Kidney epithelial cell (primary cell): ENCODE results near the gene TBX1. TPM values are rescaled to one million over a fixed set of nuclear protein-coding genes. Genes with fewer than 3 reads are reported as not detected.

Source experiments
- DNase-seq: peaks from one replicate; pipeline ENCODE4 v3.0.0-alpha.2; 2010; ENCODE audit warnings: low read depth
- H3K27me3 ChIP-seq: 2 replicates; pipeline ENCODE4 v1.6.0; 2011; ENCODE audit warnings: low read length; ENCODE audit not compliant: control insufficient read depth, insufficient read depth
- H3K36me3 ChIP-seq: 2 replicates; pipeline ENCODE4 v1.5.1; 2011; ENCODE audit warnings: low read length; ENCODE audit not compliant: control insufficient read depth, insufficient read depth
- H3K4me3 ChIP-seq: 2 replicates; pipeline ENCODE4 v1.5.1; 2011; ENCODE audit warnings: low read depth, mild to moderate bottlenecking, control low read depth, low read length
- total RNA-seq: library from RNA; depleted of rRNA; stranded (reverse); fragments of >200 nt; gene quantifications from 2 replicates; pipeline ENCODE4 v1.2.3, GENCODE V29; 2015
- TF ChIP-seq, protein P1 (sequence below): IDR thresholded peaks from 2 replicates; pipeline ENCODE4 v1.5.1; 2011; ENCODE audit warnings: mild to moderate bottlenecking, moderate library complexity, low read length, control low read depth, inconsistent platforms; ENCODE audit not compliant: insufficient read depth, poor library complexity, severe bottlenecking

TBX1 gene
- total RNA-seq, 1 donor from 2014 or later = not detected

DNA sequence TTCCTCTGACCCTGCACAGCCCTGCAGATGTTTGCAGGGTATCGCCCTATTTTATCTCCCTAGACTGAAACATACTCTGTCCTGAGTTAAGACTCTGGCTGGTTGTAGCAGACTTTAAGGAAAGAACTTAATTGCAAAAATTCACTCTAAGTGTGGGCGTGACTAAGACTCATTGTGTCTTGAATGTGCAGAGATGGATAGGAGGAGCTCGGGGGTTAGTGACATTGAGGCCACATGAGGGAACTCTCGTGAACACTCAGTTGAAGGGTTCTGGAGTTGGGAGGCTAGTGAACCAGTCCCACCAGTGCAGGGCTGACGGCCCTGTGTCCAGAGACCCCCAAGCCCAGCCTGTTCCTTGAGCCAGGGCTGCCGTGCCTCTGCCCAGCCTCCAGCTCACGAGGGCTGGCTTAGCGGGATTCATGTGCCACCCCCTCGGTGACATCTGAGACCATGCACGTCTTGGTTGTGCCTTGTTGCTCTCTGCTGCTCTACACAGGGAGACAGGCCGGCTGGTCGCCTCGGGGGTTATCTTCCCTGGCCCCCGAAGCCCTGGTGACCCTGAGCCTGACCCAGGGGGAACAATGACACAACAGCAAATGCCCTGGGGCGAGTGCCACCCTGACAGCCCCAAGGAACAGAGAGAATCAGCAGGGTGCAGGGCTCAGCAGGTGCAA, 11.4 kb upstream of the TBX1 start:
- Histone ChIP-seq H3K36me3 (no peaks in the 10 kb centered on the region), H3K27me3 (peaks cover 64% of the 10 kb centered on the region), H3K4me3 (no peak overlapping the region)
- TF ChIP-seq, protein P1, sequence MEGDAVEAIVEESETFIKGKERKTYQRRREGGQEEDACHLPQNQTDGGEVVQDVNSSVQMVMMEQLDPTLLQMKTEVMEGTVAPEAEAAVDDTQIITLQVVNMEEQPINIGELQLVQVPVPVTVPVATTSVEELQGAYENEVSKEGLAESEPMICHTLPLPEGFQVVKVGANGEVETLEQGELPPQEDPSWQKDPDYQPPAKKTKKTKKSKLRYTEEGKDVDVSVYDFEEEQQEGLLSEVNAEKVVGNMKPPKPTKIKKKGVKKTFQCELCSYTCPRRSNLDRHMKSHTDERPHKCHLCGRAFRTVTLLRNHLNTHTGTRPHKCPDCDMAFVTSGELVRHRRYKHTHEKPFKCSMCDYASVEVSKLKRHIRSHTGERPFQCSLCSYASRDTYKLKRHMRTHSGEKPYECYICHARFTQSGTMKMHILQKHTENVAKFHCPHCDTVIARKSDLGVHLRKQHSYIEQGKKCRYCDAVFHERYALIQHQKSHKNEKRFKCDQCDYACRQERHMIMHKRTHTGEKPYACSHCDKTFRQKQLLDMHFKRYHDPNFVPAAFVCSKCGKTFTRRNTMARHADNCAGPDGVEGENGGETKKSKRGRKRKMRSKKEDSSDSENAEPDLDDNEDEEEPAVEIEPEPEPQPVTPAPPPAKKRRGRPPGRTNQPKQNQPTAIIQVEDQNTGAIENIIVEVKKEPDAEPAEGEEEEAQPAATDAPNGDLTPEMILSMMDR = no peak
- no peak for DNase-seq

DNA sequence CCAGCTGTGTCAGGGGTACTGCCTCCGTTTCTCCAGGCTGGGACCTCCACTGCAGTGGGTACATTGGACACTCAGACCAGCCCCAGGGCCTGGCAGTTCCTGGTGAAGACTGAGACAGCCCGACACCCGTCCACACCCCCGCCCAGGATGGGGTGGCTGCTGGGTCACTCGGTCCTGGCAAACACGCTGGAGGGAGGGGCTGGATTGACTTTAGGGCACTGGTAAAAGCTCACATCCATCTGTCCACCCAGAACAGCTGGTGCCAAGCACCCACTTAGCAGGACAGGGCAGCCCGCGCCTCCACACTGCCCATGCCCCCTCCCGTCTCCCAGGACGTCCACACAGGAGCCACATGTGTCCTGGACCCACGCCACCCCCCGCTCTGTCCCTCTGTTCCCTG, 10.7 kb upstream of the TBX1 start:
- DNase-seq = no peak
- H3K4me3 ChIP-seq = no peak overlapping the region
- TF ChIP-seq, protein P1 = no peak

DNA sequence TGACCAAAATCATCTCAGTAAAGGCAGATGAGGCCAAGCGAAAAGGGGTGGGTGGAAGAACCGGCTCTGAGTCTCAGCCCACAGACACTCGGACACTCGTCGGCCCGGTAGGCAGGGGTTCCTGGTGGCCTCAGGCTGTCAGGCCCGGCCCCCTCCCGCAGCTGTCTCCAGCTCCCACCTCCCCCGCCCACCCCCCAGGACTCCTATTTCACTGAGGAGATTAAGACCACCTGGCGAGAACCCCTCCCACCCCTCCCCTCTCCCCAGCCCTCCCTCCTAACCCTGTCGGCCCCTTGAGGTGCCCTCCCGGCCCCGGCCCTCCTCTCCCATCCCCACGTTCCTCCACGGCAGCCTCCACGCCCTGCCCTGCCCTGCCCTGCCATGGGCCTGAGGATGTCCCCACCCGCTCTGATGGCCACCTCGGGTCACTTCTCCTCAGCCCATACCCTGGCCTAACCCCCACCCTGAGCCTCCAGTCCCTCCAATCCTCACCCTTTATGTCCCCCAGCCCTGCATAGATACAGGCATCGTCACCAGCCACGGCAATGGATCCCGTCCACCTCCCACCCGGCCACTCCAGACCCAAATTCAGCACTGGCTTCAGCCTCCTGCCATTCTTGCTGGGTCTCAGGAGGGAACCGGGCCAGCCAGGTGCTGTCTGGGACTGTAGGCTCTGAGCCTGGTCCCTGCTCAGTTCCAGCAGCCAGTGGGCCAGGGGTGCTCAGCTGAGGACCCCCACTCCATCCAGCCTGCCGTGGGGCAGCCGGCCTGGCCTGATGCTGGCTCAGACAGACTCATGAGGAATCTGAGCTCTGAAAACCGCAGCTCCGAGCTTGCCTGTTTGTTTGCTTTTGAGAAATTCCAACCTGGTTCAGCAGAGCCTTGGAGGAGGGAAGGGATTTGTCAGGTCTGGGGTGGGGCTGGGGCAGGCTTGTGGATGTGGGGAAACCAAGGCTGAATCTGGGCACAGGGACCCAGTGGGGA, 9.8 kb upstream of the TBX1 start:
- peaks cover 80% of the 10 kb centered on the region for H3K27me3 ChIP-seq
- no peak for DNase-seq
- no peaks in the 10 kb centered on the region for H3K36me3 ChIP-seq
- TF ChIP-seq, protein P1 = no peak
- no peak overlapping the region for H3K4me3 ChIP-seq

More for the DNA sequence above, 10.7 kb upstream of the TBX1 start:
- H3K27me3 ChIP-seq = peaks cover 71% of the 10 kb centered on the region
- H3K36me3 ChIP-seq = no peaks in the 10 kb centered on the region

DNA sequence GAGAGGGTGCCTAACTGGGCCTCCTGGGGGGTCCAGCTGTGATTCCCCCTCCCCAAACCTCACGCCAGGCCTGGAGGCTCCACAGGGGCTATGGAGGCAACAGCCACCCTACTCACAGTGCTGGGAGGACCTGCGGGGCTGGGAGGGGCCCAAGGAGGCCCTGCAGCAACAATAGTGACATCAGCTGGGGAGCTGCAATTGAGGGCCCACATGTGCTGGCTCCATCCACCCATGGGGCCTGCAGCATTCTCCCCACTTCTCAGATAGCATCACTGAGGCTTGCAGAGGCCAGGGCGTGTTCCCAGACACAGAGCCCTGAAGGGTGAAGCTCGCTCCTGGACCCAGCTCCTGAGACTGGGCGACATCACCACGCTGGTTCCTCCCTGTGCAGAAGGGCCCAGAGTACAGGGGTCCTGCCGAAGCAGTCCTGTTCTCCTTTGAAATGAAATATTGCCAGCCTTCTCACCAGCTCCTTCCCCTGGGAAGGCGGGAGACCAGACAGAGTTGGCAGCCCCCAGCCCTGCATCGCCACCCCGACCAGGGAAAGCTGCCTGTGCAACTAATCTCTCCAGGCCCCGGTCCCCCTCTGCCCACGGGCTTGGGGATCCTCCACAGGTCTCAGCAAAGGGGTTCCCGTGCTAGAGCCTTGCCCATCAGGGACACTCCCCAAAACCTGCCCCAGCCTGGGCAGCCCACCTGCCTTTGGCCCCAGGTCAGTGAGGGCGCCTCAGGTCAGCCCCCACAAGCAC, 8.9 kb upstream of the TBX1 start:
- TF ChIP-seq, protein P1 = no peak
- Histone ChIP-seq H3K36me3 (no peaks in the 10 kb centered on the region), H3K4me3 (no peak overlapping the region), H3K27me3 (peaks cover 89% of the 10 kb centered on the region)
- no peak for DNase-seq

DNA sequence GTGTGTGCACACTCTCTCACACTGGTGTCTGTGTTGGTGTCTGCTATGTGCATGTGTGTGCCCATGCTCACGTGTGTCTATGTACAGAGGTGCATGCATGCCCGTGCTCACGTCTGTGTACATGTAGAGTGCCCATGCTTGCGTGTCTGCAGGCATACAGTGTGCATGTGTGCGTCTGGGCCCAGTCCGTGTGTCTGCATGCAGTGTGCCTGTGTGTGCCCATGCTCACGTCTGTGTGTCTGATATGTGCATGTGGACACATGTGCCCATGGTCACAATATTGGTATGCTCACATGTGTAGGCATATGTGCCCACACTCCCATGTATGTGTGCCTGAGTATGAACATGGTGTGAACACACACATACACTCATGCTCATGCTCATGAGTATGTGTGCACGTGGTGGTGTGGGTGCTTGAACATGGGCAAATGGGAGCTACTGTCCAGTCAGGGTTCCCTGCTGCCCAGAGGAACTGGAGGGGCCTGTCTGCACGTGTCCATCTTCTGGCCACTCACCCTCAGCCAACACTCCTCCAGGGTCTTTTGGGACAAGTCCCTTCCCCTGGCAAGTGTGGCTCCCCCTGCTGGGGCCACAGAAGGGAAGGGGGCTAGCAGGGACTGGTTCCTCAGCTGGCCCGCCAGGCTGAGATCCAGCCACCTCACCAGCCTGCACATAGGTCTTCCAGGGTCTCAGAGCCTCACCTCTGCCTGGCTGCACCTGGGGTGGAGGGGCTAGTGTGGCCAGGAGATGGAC, 7.3 kb upstream of the TBX1 start:
- TF ChIP-seq, protein P1 = no peak
- Histone ChIP-seq H3K27me3 (peaks cover 94% of the 10 kb centered on the region), H3K36me3 (no peaks in the 10 kb centered on the region), H3K4me3 (no peak overlapping the region)
- no peak for DNase-seq
